ENCODE data around the gene KMT2A.

GRCh38 chr11:118401880-118402590 lies 34.3 kb upstream of the KMT2A start:
- TF ChIP-seq CTCF (IDR thresholded peaks at IDR 0.05) (no peak), POLR2A (IDR thresholded peaks at IDR 0.05) (no peak)
